Hematopoietic multipotent progenitor cell treated with erythropoietin and hydrocortisone succinate and interleukin-3 and kit ligand, for 15 days (in vitro differentiated cells): Measurements from ENCODE around the gene LILRA5.
"Not testable (repeated sequence)": the region's sequence is repeated elsewhere in the genome, so short reads cannot be mapped to it uniquely, and the experiment has no call there.

ENCODE experiments used
- DNase-seq: peaks from one replicate; pipeline ENCODE4 v3.0.0-alpha.2; 2015; ENCODE audit warnings: low spot score

Gene LILRA5

GRCh38 chr19:54302257-54302656 lies 10.7 kb downstream of the LILRA5 start:
- no peak for DNase-seq

GRCh38 chr19:54299515-54299914 lies 13.5 kb downstream of the LILRA5 start:
- DNase-seq: no peak

GRCh38 chr19:54299126-54299498 lies 13.9 kb downstream of the LILRA5 start:
- no peak for DNase-seq

GRCh38 chr19:54298357-54299125 lies 14.4 kb downstream of the LILRA5 start:
- DNase-seq: no peak

GRCh38 chr19:54297759-54298305 lies 15.1 kb downstream of the LILRA5 start:
- no peak for DNase-seq

- DNase-seq: no peak
Observed at GRCh38 chr19:54294539-54294938, 18.4 kb downstream of the LILRA5 start.

GRCh38 chr19:54289160-54289559 lies 23.8 kb downstream of the LILRA5 start:
- DNase-seq: not testable (repeated sequence)

GRCh38 chr19:54287456-54287855 lies 25.5 kb downstream of the LILRA5 start:
- no peak for DNase-seq

- not testable (repeated sequence) for DNase-seq
Observed at GRCh38 chr19:54286283-54286682, 26.7 kb downstream of the LILRA5 start.

- not testable (repeated sequence) for DNase-seq
Observed at GRCh38 chr19:54285427-54286056, 27.4 kb downstream of the LILRA5 start.

- DNase-seq: no peak
Observed at GRCh38 chr19:54282686-54283470, 30.1 kb downstream of the LILRA5 start.

- DNase-seq: not testable (repeated sequence)
Observed at GRCh38 chr19:54281729-54282075, 31.3 kb downstream of the LILRA5 start.

- DNase-seq: no peak
Observed at GRCh38 chr19:54281007-54281728, 31.8 kb downstream of the LILRA5 start, which contains the start of gene LILRB2. Gene LILRB2 (minus strand): TSS chr19:54281110. CDS start chr19:54280496, 614 bp downstream.

GRCh38 chr19:54280441-54280840 lies 32.5 kb downstream of the LILRA5 start:
- DNase-seq: not testable (repeated sequence)

GRCh38 chr19:54280025-54280424 lies 32.9 kb downstream of the LILRA5 start:
- not testable (repeated sequence) for DNase-seq

- DNase-seq: no peak
Observed at GRCh38 chr19:54279406-54279962, 33.5 kb downstream of the LILRA5 start.

- not testable (repeated sequence) for DNase-seq
Observed at GRCh38 chr19:54278571-54279195, 34.3 kb downstream of the LILRA5 start.

- DNase-seq: not testable (repeated sequence)
Observed at GRCh38 chr19:54278056-54278455, 34.9 kb downstream of the LILRA5 start.

- DNase-seq: not testable (repeated sequence)
Observed at GRCh38 chr19:54277111-54277615, 35.8 kb downstream of the LILRA5 start.

GRCh38 chr19:54275951-54276350 lies 37.0 kb downstream of the LILRA5 start:
- DNase-seq: no peak

GRCh38 chr19:54274516-54274915 lies 38.5 kb downstream of the LILRA5 start:
- DNase-seq: not testable (repeated sequence)
